ENCODE data around the gene CCDC148.
"Not testable (repeated sequence)": the region's sequence is repeated elsewhere in the genome, so short reads cannot be mapped to it uniquely, and the experiment has no call there.

The CCDC148 gene

DNA sequence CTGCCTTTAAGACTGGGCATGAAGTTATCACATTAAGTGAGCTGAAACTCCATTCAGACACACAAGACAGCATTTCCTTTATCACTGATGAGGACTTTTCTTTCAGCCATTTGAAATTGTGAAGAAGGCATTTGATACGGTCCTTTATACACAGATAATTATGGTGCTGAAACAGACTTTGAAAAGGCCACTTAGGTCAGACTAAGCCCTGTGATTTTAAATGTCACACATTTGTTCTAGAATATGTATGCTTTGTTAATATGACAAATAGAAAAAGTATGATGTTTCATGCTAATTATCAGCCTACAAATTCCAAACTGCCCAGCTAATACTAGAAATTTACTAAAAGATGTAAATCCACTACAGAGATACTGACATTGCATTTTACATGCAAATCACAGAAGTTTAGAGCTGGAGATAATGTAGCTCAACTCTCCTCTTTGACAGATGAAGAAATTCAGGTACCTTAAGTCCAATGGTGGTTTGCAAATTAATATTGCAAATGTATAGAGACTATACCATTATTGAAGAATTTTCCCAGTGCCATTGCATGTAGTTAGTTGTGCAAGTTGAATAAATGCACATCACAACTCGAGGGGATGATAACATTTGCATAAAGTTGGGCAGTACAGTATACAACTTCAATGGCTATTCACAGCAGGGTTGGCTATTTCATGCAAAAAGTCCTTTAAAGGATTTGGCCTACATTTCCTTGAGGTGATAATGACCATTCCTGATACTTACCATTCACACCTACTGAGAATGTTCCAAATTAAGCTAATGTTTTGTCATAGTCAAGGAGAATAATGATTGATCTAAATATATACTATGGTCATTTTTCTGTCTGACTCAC lies 179.7 kb downstream of the CCDC148 start:
- DNase-seq = no peak

DNA sequence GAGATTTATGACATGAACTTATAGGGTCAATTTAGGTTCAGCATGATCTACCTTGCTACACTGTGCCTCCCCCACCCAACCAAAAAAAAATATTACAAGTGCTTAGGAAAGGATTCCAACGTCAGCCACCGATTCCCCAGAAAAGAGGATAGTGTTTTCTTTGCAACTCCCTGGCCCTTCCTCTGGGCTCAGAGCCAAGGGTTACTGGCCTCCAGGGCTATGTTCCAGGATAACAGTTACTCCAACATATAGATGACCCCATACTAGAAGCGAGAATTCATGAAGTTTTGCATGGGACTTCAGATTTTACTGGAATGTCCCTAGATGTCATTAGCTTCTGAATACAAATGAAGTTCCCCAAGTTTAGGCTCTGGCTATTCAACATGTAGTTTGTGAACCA lies 182.8 kb downstream of the CCDC148 start:
- no peak for DNase-seq

DNA sequence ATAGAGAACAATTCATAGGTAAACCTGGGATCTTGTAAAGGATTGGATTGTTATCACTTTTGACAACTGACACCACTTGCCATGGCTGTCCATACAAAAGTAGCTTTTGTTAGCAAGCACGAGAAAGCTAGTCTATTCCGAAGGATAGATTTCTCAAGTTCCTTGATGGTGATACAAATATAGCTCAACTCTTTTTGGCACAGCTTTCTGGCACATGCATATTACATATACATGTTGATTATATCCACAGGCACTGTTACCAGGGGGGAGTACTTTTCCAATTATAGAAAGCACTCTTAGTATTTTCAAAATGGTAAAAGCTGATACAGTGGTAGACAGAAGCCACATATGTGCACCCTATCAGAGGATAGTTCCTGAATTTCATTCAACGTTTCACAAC lies 186.0 kb downstream of the CCDC148 start:
- no peak for DNase-seq

DNA sequence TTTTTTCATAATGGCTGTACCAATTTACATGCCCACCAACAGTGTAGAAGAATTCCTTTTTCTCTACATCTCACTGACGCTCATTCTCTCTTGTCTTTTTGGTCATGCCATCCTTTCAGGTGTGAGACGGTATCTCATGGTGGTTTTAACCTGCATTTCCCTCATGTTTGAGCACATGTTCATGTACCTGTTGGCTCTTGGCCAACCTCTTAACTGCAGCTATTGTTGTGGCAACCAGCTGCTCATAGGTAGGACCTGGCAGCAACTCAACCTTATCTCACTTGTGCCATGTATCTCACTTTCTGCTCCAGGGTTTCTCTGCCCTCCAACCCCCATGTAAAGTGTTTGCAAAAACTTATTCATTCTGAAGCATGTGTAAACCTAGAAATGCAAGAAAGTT lies 187.4 kb downstream of the CCDC148 start:
- DNase-seq = no peak

DNA sequence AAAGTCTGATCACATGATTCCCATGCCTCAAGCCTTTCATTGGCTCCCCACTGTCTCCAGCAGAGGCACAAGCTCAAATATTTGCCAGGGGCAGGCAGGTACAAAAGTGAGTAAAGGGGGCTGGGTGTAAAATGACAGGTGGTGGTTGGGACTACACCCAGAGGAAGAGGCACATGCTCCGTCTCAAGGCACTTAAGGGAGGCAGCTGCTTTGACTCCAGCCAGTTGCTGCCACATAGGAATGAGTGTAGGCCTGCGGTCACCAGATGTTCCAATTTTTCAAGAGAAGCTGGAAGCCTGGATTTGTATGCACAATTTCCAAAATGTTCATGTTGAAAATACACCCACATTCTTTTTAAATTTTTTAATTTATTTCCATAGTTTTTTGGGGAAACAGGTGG lies 190.4 kb downstream of the CCDC148 start:
- no peak for DNase-seq

DNA sequence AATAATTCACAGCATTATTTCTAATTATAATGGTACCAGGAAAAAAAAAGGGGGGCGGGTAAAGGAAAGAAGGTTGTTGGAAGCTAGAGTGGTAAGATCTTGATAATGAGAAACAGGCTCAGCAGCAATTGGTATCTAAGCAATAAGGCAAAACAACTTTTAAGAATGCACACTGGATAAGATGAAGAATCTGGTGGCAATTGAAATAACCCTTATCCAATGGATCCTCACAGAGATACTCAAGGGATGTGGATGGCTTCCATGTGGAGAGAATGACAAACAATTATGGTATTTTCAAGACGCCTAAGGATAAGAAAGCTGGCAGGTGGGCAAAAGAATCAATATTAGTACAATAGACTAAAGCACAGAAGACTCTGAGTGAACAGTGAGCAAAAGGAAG lies 201.3 kb downstream of the CCDC148 start:
- no peak for DNase-seq

DNA sequence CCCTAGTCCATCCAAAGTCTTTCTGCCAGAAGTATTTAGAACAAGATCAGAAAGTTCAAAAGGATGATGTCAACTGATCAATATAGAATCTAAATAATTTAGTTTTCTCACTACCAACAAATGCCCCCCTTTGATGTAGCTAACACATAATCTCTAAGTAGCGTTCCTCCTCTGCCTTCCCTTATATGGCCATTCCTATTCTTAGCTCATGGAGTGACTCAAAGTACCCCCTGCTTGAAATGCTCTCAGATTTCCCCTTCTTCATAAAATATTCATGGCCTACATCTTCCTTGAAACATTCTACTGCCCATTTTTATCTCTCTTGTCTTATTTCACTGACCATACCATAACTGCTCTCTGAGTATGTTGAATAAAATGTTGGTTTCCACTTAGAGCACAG lies 203.4 kb downstream of the CCDC148 start:
- DNase-seq = no peak

DNA sequence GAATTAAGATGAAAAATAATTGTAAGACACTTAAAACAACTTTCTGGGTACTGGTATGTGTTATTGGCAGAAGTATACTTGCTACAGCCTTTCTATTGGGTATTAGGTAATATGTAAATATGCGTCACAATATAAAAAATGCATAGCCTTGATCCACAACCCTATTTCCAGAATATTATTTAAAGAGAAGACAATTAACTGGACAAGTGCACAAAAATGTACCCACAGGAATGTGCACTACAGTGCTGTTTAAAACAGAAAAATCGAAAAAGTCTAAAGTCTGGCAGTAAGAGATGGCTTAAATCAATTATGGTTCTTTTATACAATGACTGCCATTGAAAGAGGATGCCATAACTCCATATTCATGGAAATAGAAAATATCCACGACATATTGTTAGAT lies 205.2 kb downstream of the CCDC148 start:
- DNase-seq = no peak

DNA sequence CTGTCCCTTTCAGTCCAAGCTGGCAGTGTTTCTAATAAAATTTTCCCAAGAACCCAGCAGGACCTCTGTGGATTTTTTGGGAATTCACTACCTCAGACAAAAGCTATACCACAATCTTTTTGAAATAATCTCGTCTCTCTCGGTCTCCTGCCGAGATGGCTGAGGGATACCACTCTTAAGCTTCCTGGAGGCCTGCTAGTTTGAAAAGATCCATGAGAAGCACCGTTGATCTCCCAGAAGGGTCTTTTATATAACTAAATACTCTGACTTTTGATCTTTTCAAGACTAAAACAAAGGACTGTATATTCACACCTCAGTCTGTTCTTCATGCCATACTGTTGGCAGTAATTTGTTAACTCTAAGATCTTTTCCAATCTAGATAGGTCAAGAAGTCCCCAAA lies 213.2 kb downstream of the CCDC148 start:
- no peak for DNase-seq

DNA sequence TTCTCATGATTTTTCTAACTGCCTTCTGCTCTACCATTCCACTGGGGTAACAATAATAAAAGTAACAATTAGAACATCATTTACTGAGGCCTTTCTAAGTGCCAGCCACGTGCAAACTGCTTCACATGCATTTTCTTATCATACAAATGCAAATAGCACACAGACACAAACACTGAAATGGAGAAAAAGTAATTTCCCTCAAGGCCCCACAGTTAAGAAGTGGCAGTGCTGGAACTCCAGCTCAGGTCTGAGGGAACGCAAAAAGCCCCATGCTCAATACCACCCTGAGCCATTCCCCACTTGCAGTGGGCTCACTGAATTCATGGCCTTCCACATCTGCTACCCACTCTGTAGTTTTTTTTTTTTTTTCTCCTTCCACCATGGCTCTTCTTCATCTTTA lies 214.3 kb downstream of the CCDC148 start:
- DNase-seq = no peak

DNA sequence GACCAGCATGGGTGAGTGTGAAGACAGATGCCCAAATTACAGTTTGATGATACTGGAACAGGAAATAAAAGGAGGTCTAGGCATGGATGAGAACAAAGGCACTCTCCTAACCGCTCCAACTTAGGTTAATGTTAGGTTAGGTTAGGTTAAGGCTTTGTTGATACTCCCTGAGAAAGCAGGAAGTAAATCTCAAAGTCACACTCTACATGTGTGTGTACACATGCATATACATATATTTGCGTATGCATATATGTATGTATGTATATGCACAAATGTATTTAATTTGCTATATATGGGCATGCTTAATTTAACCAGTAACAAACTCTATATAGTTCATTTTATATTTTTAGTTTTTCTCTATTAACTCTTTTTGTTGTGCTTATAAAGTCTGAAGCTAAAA lies 215.6 kb downstream of the CCDC148 start:
- no peak for DNase-seq

DNA sequence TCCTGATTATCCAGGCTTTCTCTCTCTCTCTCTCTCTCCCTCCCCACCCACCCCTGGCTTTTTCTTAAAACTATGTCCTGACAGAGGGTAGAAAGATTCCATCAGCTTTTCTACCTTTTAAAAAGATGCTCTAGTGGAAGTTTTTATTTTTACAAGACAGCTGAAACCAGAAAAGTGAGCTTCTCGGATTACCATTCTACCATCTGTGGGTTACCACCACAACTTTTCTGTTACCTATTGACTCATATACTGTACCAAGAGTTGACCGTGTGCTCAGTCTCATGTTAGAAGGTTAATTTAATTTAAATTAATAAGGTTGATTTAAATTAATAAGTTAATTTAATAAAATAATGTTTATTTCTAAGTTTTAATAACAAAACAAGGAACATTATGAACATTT lies 217.3 kb downstream of the CCDC148 start:
- no peak for DNase-seq

DNA sequence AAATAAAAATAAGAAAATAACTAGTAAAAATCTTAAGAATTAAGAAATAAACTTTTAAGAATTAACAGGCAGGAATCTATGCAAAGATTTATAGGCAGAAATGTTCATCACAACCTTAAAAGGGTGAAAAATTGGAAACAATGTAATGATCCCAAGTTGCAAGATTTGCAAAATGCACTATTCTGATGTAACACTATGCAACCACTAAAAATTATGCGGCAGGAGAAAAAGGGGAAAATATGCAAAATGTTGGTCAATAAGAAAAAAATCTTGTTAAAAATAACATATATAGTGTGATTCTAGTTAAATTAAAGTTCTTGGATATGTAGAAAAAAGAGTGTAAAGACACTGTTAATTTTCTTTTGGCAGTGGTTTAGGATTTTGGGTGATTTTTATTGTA lies 222.1 kb downstream of the CCDC148 start:
- DNase-seq = no peak

DNA sequence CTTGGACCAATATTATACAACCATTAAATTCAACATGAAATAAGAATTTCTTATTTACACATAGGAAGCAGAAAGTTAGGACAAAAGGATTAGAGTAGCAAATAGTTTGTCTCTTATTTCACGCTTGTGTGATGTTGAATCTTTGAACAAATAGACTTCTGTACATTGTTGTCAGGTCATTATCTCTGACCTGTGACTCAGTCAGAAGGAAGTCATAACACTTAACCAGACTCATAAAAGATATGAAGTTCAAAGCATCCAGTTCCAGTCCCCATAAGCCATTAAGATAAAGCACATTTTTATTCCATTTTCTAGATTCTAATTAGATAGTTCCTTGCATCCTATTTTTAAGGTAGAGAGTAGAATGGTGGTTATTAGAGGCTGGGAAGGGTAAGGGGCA lies 224.1 kb downstream of the CCDC148 start:
- DNase-seq = no peak

DNA sequence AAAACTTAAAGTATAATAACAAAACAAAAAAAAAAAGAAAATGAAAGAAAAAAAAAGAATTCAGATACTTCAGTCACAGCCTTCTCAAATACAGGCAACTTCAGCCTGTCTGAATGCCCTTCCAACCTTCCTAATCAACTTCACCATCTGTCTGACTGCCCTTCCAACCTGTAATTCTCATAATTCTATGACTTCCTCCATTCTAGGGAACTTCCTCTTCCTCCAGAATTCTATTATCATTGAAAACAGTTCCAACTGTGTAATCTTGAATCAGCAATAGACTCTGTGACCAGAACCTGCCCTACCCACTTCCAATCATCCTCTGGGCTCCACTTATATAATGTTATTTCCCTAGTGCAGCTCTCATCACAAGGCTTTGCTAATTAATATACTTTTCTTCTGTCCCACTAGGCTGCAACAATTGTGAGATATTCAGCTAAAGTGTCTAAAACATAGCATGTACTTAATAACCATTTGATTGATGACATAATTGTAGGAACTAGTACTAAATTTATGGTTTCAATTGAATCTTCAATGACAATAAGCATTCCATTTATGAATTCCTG lies 227.5 kb downstream of the CCDC148 start:
- DNase-seq = no peak

DNA sequence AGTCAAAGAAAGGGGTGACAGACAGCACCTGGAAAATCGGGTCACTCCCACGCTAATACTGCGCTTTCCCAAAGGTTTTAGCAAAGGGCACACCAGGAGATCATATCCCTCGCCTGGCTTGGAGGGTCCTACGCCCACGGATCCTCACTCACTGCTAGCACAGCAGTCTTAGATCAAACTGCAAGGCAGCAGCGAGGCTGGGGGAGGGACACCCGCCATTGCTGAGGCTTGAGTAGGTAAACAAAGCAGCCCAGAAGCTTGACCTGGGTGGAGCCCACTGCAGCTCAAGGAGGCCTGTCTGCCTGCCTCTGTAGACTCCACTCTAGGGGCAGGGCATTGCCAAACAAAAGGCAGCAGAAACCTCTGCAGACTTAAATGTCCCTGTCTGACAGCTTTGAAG lies 233.5 kb downstream of the CCDC148 start:
- not testable (repeated sequence) for DNase-seq

DNA sequence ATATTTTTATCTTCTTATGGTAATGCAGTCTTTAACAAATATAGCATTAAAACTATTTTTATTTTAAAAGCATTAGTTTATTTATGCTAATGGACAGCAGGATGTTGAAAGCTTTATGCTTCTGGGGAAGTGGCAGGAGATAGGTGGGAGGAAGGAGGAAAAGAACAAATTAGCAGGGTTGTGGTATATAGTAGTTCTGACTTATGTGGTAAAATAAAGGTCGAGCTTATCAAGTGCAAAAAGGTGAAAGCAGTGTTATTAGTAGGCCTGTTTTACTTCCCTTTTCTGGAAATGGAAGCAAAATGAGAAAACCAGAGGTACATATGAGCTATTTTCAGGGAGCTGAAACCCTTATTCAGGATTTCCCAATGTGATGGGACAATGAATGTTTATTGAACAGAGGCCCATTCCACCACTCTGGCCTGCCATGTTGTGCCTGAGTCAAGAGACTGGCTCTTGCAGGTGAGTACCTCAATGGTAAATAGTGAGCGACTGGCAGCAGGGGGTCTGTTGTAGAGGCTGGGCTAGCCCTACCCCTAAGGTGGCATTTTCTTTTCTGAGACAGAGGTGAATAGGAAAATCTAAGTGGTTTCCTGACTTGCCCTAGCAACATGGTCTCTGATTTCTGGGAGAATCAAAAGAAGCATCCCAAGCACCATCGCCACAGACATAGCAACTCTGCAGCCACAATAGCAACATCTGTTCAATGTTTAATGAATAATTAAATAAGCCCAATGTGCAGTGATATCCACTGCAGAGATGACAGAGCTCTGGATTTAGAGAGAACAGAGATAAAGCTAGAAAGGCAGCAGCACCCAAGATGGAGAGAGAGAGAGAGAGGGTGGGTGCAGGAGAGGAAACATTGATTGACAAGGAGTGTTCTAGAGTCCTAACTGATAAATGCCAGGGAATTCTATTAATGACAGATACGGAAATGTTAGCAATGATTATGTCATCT lies 235.2 kb downstream of the CCDC148 start:
- no peak for DNase-seq

DNA sequence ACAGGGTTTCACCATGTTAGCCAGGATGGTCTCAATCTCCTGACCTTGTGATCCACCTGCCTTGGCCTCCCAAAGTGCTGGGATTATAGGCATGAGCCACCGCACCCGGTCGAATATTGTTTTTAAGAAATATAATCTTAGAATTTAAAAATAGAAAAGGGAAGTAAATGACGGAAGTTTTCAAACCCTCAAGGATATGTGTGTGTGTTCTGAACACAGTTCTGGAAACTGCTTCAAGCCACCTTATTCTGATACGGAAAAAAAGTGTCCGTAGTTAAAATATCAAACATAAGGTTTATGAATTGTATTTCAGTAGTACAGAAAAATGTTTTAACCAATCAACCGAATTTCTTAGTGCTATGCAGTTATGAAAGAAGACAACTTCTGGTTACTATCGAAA lies 239.0 kb downstream of the CCDC148 start:
- no peak for DNase-seq

DNA sequence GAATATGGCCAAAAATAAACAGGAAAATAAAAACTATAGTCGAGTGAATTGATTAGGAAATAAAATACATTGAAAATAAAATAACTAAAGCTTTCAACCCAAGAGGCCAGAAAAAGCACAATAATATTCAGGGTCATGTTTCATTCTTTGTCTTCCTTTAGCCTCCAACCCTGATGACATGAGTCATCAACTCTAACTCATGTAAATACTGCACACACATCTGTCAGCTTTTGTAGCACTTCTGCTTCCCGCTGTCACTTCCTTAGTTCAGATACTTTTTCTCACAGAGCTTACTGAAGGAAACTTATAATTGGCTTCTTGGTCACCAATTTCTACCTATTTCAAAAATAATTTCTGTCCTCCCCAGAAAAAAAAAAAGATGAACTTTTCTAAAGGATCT lies 242.1 kb downstream of the CCDC148 start:
- peak; percentile 6 for DNase-seq

DNA sequence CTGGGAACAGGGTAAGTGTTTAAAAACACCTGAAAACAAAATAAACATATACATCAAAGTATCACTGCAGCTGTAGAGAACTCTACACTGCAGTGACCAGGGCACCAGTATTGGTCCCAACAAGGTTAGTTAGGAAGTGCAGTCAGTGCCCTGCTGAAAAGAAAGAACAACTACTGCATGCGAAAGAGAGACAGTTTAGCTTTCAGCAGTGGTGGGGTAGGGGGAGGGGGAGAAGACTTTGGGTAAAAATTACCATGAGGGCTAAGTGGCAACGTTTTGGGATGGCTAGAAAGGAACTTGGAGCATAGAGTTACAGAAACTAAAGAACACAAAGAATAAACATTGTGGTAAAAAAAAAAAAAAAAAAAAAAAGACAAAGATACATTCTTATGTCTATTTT lies 242.8 kb downstream of the CCDC148 start:
- no peak for DNase-seq

DNA sequence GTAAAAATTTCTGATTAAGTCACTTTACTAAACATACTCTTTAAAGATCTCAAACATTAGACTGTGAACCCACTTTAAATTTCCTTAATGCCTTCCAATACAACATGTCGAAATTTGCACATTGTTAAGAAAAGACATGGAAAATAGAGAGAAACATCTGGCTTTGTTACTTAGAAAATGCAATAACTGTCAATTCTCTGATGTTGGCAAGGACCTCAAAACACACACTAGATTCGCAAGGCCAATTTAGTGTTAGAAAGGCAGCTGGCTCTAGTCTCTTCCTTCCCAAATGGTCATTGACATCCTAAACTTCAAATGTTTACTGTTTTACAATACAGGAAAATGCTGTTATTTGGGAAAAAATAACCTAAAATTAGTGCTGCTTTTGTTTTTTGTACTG lies 244.3 kb downstream of the CCDC148 start:
- no peak for DNase-seq

DNA sequence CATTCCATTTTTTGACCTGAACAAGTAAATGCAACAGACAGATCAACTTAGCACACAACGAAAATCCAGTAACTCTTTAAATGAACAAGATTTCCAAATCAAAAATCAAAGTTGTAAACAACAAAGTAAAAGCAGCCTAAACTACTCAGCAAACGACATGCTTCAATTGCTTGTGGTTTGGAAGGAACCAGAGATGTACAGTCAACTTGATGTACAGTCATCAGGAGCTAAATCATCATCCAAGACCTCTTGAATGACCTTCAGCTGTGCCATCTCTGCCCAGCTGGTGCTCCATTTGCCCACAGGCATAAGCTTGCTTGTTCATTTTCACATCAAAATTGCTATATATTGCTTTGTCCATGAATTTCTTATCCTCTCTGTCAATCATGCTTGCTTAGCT lies 245.1 kb downstream of the CCDC148 start:
- DNase-seq = no peak

DNA sequence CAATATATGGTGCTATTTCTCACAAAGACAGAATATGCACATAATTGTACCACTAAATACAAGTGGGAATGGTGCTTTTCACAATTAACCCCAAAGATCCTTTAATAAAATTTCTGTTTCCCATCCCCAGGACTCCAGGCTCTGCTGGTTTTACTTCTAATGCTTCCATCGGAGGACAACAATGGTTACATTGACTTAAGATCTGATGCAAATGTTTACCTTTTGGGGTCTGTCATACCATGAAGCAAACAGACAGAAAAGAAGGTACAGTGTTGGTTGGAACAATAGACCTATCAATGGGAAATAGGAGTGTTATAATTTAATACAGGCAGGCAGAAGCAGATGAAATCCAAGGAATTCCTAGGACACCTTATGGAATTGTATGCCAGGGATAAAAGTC lies 249.2 kb downstream of the CCDC148 start:
- DNase-seq = no peak

DNA sequence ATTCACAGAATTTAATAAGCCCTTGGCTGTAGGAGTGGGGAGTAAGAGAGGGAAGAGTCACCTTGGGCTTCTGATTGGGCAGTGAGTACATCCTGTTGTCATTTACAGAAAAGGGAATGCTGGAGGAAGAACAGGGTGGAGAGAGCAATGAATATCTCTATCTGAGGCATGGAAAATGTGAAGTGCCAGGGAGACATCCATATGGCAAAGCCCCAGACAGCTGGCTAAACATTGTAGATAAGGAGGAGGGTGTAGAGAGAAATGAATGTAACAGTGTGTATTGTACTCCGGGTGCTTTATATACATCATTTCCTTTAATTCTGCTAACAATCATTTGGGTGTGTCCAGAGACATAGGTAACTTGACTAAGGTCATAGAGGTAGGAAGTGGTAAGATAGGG lies 251.3 kb downstream of the CCDC148 start:
- DNase-seq = no peak
